HepG2 (cell line): ENCODE data around the gene MYL3. TPM values are rescaled to one million over a fixed set of nuclear protein-coding genes. Genes with fewer than 3 reads are reported as not detected.
"Not testable (repeated sequence)": the region's sequence is repeated elsewhere in the genome, so short reads cannot be mapped to it uniquely, and the experiment has no call there.

Experiments used
- ATAC-seq: fragments of 200-7000 bp; cut with Tn5 transposase; 3 replicates; pipeline ENCODE4 v1.9.1; 2020; ENCODE audit warnings: mild to moderate bottlenecking, moderate library complexity
- BruUV-seq: library from RNA; stranded (reverse); fragments of 400-500 nt; replicated peaks from 2 replicates; lab custom pipeline; 2021; lab: Mats Ljungman, UMichigan
- CTCF ChIA-PET: fragments of 300-600 bp; formaldehyde crosslinking; extraction: SDS; loops from one replicate; lab custom pipeline; 2021; ENCODE audit warnings: low total read pairs, inconsistent platforms, low intra/inter-chr PET ratio; lab: Yijun Ruan, JAX
- POLR2A ChIA-PET: fragments of 350-600 bp; sonication (Branson Sonifier 250); formaldehyde crosslinking; loops from one replicate; lab custom pipeline; 2020; ENCODE audit warnings: antibody characterized with exemption, inconsistent platforms; lab: Yijun Ruan, JAX
- DNase-seq: peaks from one replicate; pipeline ENCODE4 v3.0.0-alpha.2; 2015; ENCODE audit warnings: low spot score
- FAIRE-seq: peaks from 3 replicates; lab custom pipeline; 2011; peaks lifted over from hg19 to GRCh38; lab: Jason Lieb, UNC
- H2AFZ ChIP-seq: one replicate; pipeline ENCODE4 v1.6.1; 2011; ENCODE audit warnings: low read length, inconsistent platforms
- H3K27ac ChIP-seq: fragments of 300-600 bp; 3 replicates; pipeline ENCODE4 v1.8.0; 2011; ENCODE audit warnings: mixed run types, mild to moderate bottlenecking, mixed read lengths, low read length, inconsistent platforms; ENCODE audit not compliant: insufficient read depth; ENCODE audit errors: extremely low read length
- H3K27me3 ChIP-seq, 2 experiments: fragments of 200-600 bp in 1 of 2; 2 replicates in 1 of 2; 3 replicates in 1 of 2; pipeline versions ENCODE4 v1.6.0 to v1.8.0; 2011; ENCODE audit warnings: low read length in 2 of 2, mild to moderate bottlenecking in 2 of 2, moderate library complexity in 2 of 2, inconsistent platforms in 1 of 2; ENCODE audit not compliant: insufficient read depth in 2 of 2, control insufficient read depth in 1 of 2
- H3K36me3 ChIP-seq, 2 experiments: fragments of 200-600 bp in 1 of 2; replicated peaks in 1 of 2; 2 replicates in 1 of 2; 3 replicates in 1 of 2; pipeline versions ENCODE4 v1.5.1 to v1.8.0; 2011; ENCODE audit warnings: low read length in 2 of 2, inconsistent platforms in 1 of 2; ENCODE audit not compliant: insufficient read depth in 2 of 2, control insufficient read depth in 1 of 2
- H3K4me1 ChIP-seq: 2 replicates; pipeline ENCODE4 v1.5.1; 2012; ENCODE audit warnings: low read length, inconsistent platforms; ENCODE audit not compliant: insufficient read depth
- H3K4me2 ChIP-seq: 2 replicates; pipeline ENCODE4 v1.6.0; 2011; ENCODE audit warnings: low read depth, low read length, inconsistent platforms
- H3K4me3 ChIP-seq, 3 experiments: fragments of 200-600 bp in 1 of 3; sonication (generic), shearing (Covaris generic) in 1 of 3; replicated peaks in 1 of 3; 2 replicates each; pipeline ENCODE4 v1.5.1; 2011 to 2016; ENCODE audit warnings: low read length in 3 of 3, inconsistent platforms in 2 of 3, low read depth in 2 of 3, mild to moderate bottlenecking in 2 of 3, control low read depth in 1 of 3, mixed read lengths in 1 of 3; ENCODE audit not compliant: insufficient read depth in 1 of 3
- H3K79me2 ChIP-seq: one replicate; pipeline ENCODE4 v1.6.1; 2011; ENCODE audit warnings: low read length, inconsistent platforms; ENCODE audit not compliant: insufficient read depth
- H3K9ac ChIP-seq: 2 replicates; pipeline ENCODE4 v1.6.0; 2011; ENCODE audit warnings: mild to moderate bottlenecking, low read depth, low read length, inconsistent platforms; ENCODE audit not compliant: insufficient read depth
- H3K9me3 ChIP-seq: 2 replicates; pipeline ENCODE4 v1.5.1; 2012; ENCODE audit warnings: mild to moderate bottlenecking, low read length
- H4K20me1 ChIP-seq: 2 replicates; pipeline ENCODE4 v1.6.0; 2011; ENCODE audit warnings: inconsistent platforms, mild to moderate bottlenecking, low read length, moderate library complexity; ENCODE audit not compliant: insufficient read depth
- AGO2 ChIP-seq: fragments of 200-400 bp; formaldehyde crosslinking; optimal IDR thresholded peaks from 2 replicates; pipeline ENCODE3; 2017; ENCODE audit warnings: mild to moderate bottlenecking, low read depth, low read length, moderate library complexity
- ARHGAP35 ChIP-seq: sonication (generic); formaldehyde crosslinking; IDR thresholded peaks from 2 replicates; pipeline ENCODE4 v1.9.0; 2022; ENCODE audit warnings: mild to moderate bottlenecking, inconsistent platforms, moderate library complexity, missing genetic modification reagents, borderline replicate concordance
- ELF4 ChIP-seq: sonication (generic); formaldehyde crosslinking; IDR thresholded peaks from 2 replicates; pipeline ENCODE4 v1.5.0; 2020; ENCODE audit warnings: missing genetic modification reagents, mild to moderate bottlenecking, moderate library complexity, borderline replicate concordance
- HMG20B ChIP-seq: conservative IDR thresholded peaks from 2 replicates; pipeline ENCODE4 v1.6.1; 2016; ENCODE audit warnings: missing genetic modification reagents, missing compliant biosample characterization
- KLF6 ChIP-seq: IDR thresholded peaks from 2 replicates; pipeline ENCODE4 v1.8.0; 2016; ENCODE audit warnings: missing biosample characterization, missing genetic modification reagents
- WGBS: methylation state at CpG from one replicate; pipeline ENCODE4 v1.1.6; 2017; ENCODE audit warnings: low lambda C conversion rate; 5-methylcytosine and 5-hydroxymethylcytosine counted together
- in situ Hi-C: cut with HindIII; loops from 2 replicates; pipeline ENCODE4 v1.10.0; 2017; ENCODE audit warnings: low pct_unique_long_range_greater_than_20kb; ENCODE audit not compliant: extremely low pct_ligation_motif_present
- intact Hi-C: fragments of 100-400 bp; cut with micrococcal nuclease; formaldehyde crosslinking; loops from one replicate; pipeline ENCODE4 v1.10.0; 2022; ENCODE audit not compliant: unreplicated experiment
- polyA plus RNA-seq, 8 experiments: library from polyadenylated mRNA; depleted of rRNA in 3 of 8; stranded (reverse) in 7 of 8; unstranded in 1 of 8; fragments of >200 nt; fragmentation: Illumina TruSeq in 4 of 8; extraction: Trizol in 4 of 8; gene quantifications; 2 replicates each; pipeline versions ENCODE4 v1.2.1 to v1.2.3, GENCODE V29; 2011 to 2016; ENCODE audit warnings: low read depth in 4 of 8, missing spikeins in 1 of 8, mixed read lengths in 1 of 8; ENCODE audit not compliant: insufficient read depth in 1 of 8
- total RNA-seq, 5 experiments: library from RNA; depleted of rRNA; stranded (reverse); fragments of >200 nt; fragmentation: Illumina TruSeq; extraction: Trizol; gene quantifications; 2 replicates each; pipeline ENCODE4 v1.2.3, GENCODE V29; 2016; ENCODE audit warnings: low read depth in 1 of 5

Gene MYL3
- total and polyA plus RNA-seq, 2 of the 13 experiments (the other 11 are each of a cell fraction or from before 2014, with no cell fraction given): not detected

GRCh38 chr3:46912986-46913385 lies 49.7 kb upstream of the MYL3 start (continued):
- TF ChIP-seq ELF4 (no peak), HMG20B (CRISPR knock-in tag) (no peak), KLF6 (CRISPR knock-in tag) (no peak)

DNA sequence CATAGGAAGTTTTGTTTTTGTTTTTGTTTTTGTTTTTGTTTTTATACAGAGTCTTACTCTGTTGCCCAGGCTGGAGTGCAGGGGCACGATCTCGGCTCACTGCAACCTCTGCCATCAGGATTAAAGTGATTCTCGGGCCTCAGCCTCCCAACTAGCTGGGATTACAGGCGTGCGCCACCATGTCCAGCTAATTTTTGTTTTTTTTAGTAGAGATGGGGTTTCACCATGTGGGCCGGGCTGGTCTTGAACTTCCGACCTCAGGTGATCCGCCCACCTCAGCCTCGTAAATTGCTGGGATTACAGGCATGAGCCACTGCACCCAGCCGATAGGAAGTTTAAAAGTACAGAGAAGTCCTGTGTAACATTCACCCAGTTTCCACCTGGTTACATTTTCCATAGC lies 47.7 kb upstream of the MYL3 start:
- CTCF ChIA-PET: not testable (repeated sequence)

DNA sequence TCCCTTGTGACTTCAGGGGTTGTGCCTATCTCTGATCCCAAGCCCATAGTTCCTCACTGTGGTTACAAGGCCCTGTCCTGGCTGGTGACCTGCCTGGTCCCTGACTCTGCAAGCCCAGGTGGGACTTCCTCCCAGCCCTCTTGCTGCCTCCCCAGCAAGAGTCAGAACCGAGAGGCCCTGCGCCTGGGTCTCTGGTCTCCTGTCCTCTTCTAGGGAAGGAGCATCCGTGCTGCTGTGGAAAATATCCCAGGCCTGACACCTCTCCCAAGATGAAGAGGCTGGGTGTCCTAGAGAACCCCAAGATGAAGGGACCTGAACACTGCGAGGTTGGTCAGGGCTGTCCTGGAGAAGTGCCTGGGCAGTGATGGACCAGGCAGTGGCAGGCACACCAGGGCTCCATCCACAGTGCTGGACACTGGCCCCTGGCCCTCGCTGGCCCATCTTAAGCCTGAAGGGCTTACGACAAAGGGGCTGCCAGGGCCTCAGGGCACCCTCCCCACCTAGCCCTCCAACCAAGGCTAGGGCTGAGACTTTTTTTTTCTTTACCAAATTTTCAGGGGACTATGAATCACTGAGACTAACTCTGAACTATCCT lies 47.0 kb upstream of the MYL3 start:
- Histone ChIP-seq H4K20me1 (no peaks in the 10 kb centered on the region), H3K4me1 (peaks cover 10% of the 10 kb centered on the region), H3K79me2 (no peaks in the 10 kb centered on the region), H2AFZ (no peak overlapping the region), H3K27me3 (peaks cover 0 to 19% of the 10 kb centered on the region in 2 experiments; a peak in 1 of 5 replicates), H3K4me2 (peak overlapping the region; percentile 46; the same call in 1 of the 2 replicates), H3K27ac (no peak overlapping the region), H3K9ac (no peak overlapping the region), H3K9me3 (no peaks in the 10 kb centered on the region), H3K4me3 (no peak overlapping the region), H3K36me3 (no peaks in the 10 kb centered on the region)
- 76% methylated on average over 4 of the region's 6 CpGs for WGBS
- DNase-seq (no peak), ATAC-seq (peak; percentile 25), FAIRE-seq (no peak)
- CTCF ChIA-PET: interaction anchor here (1.5 to 3.3 kb wide), 2 partner anchors 43 to 205 kb away, joined by 15 to 17 read pairs; no protein-coding TSS in a partner anchor
- peak; percentile 11 for TF ChIP-seq AGO2
- TF ChIP-seq ARHGAP35 (CRISPR knock-in tag): no peak
- intact Hi-C loops (no loop called here), in situ Hi-C loops (no loop called here)
- no TSS peak for BruUV-seq
- POLR2A ChIA-PET: no interaction called here

More for the DNA sequence above, 47.7 kb upstream of the MYL3 start:
- intact Hi-C loops, H4K20me1 ChIP-seq, H3K4me2 ChIP-seq, BruUV-seq, H3K4me3 ChIP-seq, in situ Hi-C loops, H3K36me3 ChIP-seq, H3K27ac ChIP-seq, H2AFZ ChIP-seq, ATAC-seq, H3K9ac ChIP-seq, DNase-seq, FAIRE-seq, POLR2A ChIA-PET, H3K79me2 ChIP-seq, H3K9me3 ChIP-seq: not testable (repeated sequence)
- Histone ChIP-seq H3K27me3 (peaks cover 0 to 14% of the 10 kb centered on the region in 2 experiments; a peak in 1 of 5 replicates), H3K4me1 (peaks cover 10% of the 10 kb centered on the region)
- 69% methylated on average over 10 of the region's 10 CpGs for WGBS
